Trophoblast cell (in vitro differentiated cells and primary cell): ENCODE results near the gene ZNF132.

Experiments used
- DNase-seq, 2 donors: peaks; one replicate each; pipeline ENCODE4 v3.0.0-alpha.2; 2016
- H2AFZ ChIP-seq: 2 replicates; pipeline ENCODE4 v1.6.1; 2013; ENCODE audit warnings: low read length, moderate library complexity, mild to moderate bottlenecking; ENCODE audit not compliant: insufficient read depth, poor library complexity
- H2AK5ac ChIP-seq: 2 replicates; pipeline ENCODE4 v1.6.1; 2013; ENCODE audit warnings: mild to moderate bottlenecking, low read length
- H2BK120ac ChIP-seq: 2 replicates; pipeline ENCODE4 v1.6.1; 2013; ENCODE audit warnings: low read length, mild to moderate bottlenecking, moderate library complexity; ENCODE audit not compliant: insufficient read depth, poor library complexity
- H2BK12ac ChIP-seq: 2 replicates; pipeline ENCODE4 v1.6.1; 2013; ENCODE audit warnings: mild to moderate bottlenecking, low read length, moderate library complexity
- H2BK5ac ChIP-seq: 2 replicates; pipeline ENCODE4 v1.6.1; 2013; ENCODE audit warnings: low read length, low read depth, moderate library complexity, mild to moderate bottlenecking; ENCODE audit not compliant: poor library complexity
- H3K14ac ChIP-seq: 2 replicates; pipeline ENCODE4 v1.6.1; 2013; ENCODE audit warnings: mild to moderate bottlenecking, low read length
- H3K18ac ChIP-seq: 2 replicates; pipeline ENCODE4 v1.6.1; 2013; ENCODE audit warnings: mild to moderate bottlenecking, low read length
- H3K23ac ChIP-seq: 2 replicates; pipeline ENCODE4 v1.6.1; 2013; ENCODE audit warnings: low read length
- H3K27ac ChIP-seq: 2 replicates; pipeline ENCODE4 v1.5.1; 2013; ENCODE audit warnings: low read depth, mild to moderate bottlenecking, inconsistent platforms, low read length, moderate library complexity
- H3K27me3 ChIP-seq: 2 replicates; pipeline ENCODE4 v1.6.1; 2013; ENCODE audit warnings: inconsistent platforms, mild to moderate bottlenecking, low read length, moderate library complexity; ENCODE audit not compliant: insufficient read depth
- H3K36me3 ChIP-seq, 2 experiments: 1 replicate in 1 of 2; 2 replicates in 1 of 2; pipeline ENCODE4 v1.6.1; 2013; ENCODE audit warnings: low read length in 2 of 2, mild to moderate bottlenecking in 2 of 2, moderate library complexity in 1 of 2; ENCODE audit not compliant: insufficient read depth in 2 of 2, control insufficient read depth in 1 of 2
- H3K4ac ChIP-seq: 2 replicates; pipeline ENCODE4 v1.6.1; 2013; ENCODE audit warnings: low read depth, mild to moderate bottlenecking, low read length, moderate library complexity
- H3K4me1 ChIP-seq, 2 experiments: 1 replicate in 1 of 2; 2 replicates in 1 of 2; pipeline ENCODE4 v1.6.1; 2013; ENCODE audit warnings: low read length in 2 of 2, mild to moderate bottlenecking in 2 of 2, moderate library complexity in 1 of 2; ENCODE audit not compliant: insufficient read depth in 2 of 2, control insufficient read depth in 1 of 2
- H3K4me2 ChIP-seq: 2 replicates; pipeline ENCODE4 v1.6.1; 2013; ENCODE audit warnings: inconsistent platforms, mild to moderate bottlenecking, low read length, moderate library complexity
- H3K4me3 ChIP-seq: 2 replicates; pipeline ENCODE4 v1.5.1; 2013; ENCODE audit warnings: mild to moderate bottlenecking, low read depth, low read length, inconsistent platforms
- H3K79me1 ChIP-seq: one replicate; pipeline ENCODE4 v1.6.1; 2013; ENCODE audit warnings: low read length
- H3K79me2 ChIP-seq: 2 replicates; pipeline ENCODE4 v1.6.1; 2013; ENCODE audit warnings: low read length, mild to moderate bottlenecking; ENCODE audit not compliant: control insufficient read depth, insufficient read depth, poor library complexity
- H3K9ac ChIP-seq: 2 replicates; pipeline ENCODE4 v1.6.1; 2013; ENCODE audit warnings: mild to moderate bottlenecking, low read length
- H3K9me3 ChIP-seq: 2 replicates; pipeline ENCODE4 v1.6.1; 2013; ENCODE audit warnings: low read depth, mild to moderate bottlenecking, control low read depth, inconsistent platforms, low read length; ENCODE audit not compliant: insufficient read depth
- H4K12ac ChIP-seq: 2 replicates; pipeline ENCODE4 v1.6.1; 2013; ENCODE audit warnings: low read depth, mild to moderate bottlenecking, low read length, moderate library complexity
- H4K8ac ChIP-seq: 2 replicates; pipeline ENCODE4 v1.6.1; 2013; ENCODE audit warnings: low read depth, mild to moderate bottlenecking, low read length, moderate library complexity
- H4K91ac ChIP-seq: one replicate; pipeline ENCODE4 v1.6.1; 2013; ENCODE audit warnings: low read depth, mild to moderate bottlenecking, low read length, moderate library complexity
- WGBS: extraction: QIAGEN DNeasy Blood & Tissue Kit; methylation state at CpG from one replicate; pipeline ENCODE4 v1.1.7; 2013; ENCODE audit warnings: missing lambda C conversion rate; ENCODE audit not compliant: insufficient read length, insufficient coverage; ENCODE audit errors: extremely low coverage; 5-methylcytosine and 5-hydroxymethylcytosine counted together

The ZNF132 gene

DNA sequence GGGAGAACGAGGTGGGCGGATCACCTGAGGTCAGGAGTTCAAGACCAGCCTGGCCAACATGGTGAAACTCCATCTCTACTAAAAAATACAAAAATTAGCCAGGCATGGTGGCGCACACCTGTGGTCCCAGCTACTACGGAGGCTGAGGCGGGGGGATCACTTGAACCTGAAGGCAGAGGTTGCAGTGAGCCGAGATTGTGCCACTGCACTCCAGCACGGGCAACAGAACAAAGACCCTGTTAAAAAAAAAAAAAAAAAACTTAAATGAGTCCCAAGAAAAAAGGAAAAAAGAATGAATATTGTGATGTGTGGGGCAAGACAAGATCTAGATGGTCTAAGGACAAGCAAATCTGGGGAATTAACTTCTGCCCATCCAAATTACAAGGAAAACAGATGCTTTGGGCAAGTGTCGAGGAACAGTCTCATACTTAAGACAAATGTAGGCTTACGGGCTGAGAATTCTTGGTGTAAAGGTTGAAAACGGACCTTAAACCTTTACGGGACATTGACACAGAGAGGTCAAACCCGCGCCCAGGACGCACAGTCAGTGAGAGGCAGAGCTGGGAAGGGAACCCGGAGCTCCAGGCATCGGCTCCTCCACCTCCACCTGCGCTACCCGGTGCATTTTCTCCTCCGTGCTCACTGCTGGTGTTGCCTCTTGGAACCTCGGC lies 26.3 kb upstream of the ZNF132 start:
- Histone ChIP-seq H3K4ac (no peak overlapping the region), H4K8ac (peak overlapping the region; percentile 50), H3K23ac (no peak overlapping the region), H3K36me3 (peaks cover 19 to 20% of the 10 kb centered on the region in 2 experiments), H3K27me3 (no peaks in the 10 kb centered on the region), H4K91ac (no peak overlapping the region), H3K79me1 (no peaks in the 10 kb centered on the region), H2BK5ac (no peak overlapping the region), H3K9me3 (no peaks in the 10 kb centered on the region), H3K9ac (peak overlapping the region; percentile 82), H3K4me1 (peaks cover 5 to 11% of the 10 kb centered on the region in 2 experiments), H2BK120ac (no peak overlapping the region), H2BK12ac (no peak overlapping the region), H3K79me2 (peaks cover 4% of the 10 kb centered on the region), H3K4me3 (peak overlapping the region; percentile 69), H4K12ac (peak overlapping the region; percentile 28), H2AFZ (peak overlapping the region; percentile 83), H3K27ac (no peak overlapping the region), H3K18ac (no peak overlapping the region), H2AK5ac (no peak overlapping the region), H3K4me2 (peak overlapping the region; percentile 96), H3K14ac (no peak overlapping the region)
- no peak for DNase-seq
- no CpG with 5 or more reads among the region's 20 CpGs for WGBS

GRCh38 chr19:58460039-58460438 lies 20.1 kb upstream of the ZNF132 start:
- Histone ChIP-seq H3K4ac (no peak overlapping the region), H3K27me3 (no peaks in the 10 kb centered on the region), H3K36me3 (peaks cover 15 to 16% of the 10 kb centered on the region in 2 experiments), H2BK5ac (no peak overlapping the region), H4K91ac (no peak overlapping the region), H2AFZ (no peak overlapping the region), H2AK5ac (no peak overlapping the region), H3K4me2 (no peak overlapping the region), H4K8ac (no peak overlapping the region), H2BK12ac (no peak overlapping the region), H3K9ac (no peak overlapping the region), H3K18ac (no peak overlapping the region), H3K79me1 (no peaks in the 10 kb centered on the region), H3K9me3 (no peaks in the 10 kb centered on the region), H3K4me3 (no peak overlapping the region), H3K79me2 (no peaks in the 10 kb centered on the region), H3K27ac (no peak overlapping the region), H3K14ac (no peak overlapping the region), H3K23ac (no peak overlapping the region), H2BK120ac (no peak overlapping the region), H3K4me1 (no peaks in the 10 kb centered on the region), H4K12ac (no peak overlapping the region)
- DNase-seq: peak in 1 of 2 donors; percentile 8
- no CpG with 5 or more reads among the region's 2 CpGs for whole genome bisulfite sequencing

DNA sequence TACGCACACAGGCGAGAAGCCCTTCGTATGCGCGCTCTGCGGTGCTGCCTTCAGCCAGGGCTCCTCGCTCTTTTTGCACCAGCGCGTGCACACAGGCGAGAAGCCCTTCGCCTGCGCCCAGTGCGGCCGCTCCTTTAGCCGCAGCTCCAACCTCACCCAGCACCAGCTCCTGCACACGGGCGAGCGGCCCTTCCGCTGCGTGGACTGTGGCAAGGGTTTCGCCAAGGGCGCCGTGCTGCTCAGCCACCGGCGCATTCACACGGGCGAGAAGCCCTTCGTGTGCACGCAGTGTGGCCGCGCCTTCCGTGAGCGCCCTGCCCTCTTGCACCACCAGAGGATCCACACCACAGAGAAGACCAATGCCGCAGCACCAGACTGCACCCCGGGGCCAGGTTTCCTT lies 16.2 kb upstream of the ZNF132 start:
- H2AFZ ChIP-seq: no peak overlapping the region
- peaks cover 2% of the 10 kb centered on the region for H3K79me2 ChIP-seq
- no peak overlapping the region for H3K27ac ChIP-seq
- no peak overlapping the region for H4K8ac ChIP-seq
- H4K12ac ChIP-seq: no peak overlapping the region
- H3K27me3 ChIP-seq: no peaks in the 10 kb centered on the region
- no peak overlapping the region for H2AK5ac ChIP-seq
- peaks cover 16 to 23% of the 10 kb centered on the region in 2 experiments for H3K36me3 ChIP-seq
- no peak overlapping the region for H3K4me2 ChIP-seq
- H2BK5ac ChIP-seq: no peak overlapping the region
- no peak overlapping the region for H3K4ac ChIP-seq
- no peak overlapping the region for H3K4me3 ChIP-seq
- H3K9ac ChIP-seq: no peak overlapping the region
- H2BK120ac ChIP-seq: no peak overlapping the region
- peaks cover 2% of the 10 kb centered on the region for H3K79me1 ChIP-seq
- no peak overlapping the region for H2BK12ac ChIP-seq
- no peak overlapping the region for H4K91ac ChIP-seq
- DNase-seq: no peak
- H3K23ac ChIP-seq: no peak overlapping the region
- H3K9me3 ChIP-seq: no peaks in the 10 kb centered on the region
- H3K18ac ChIP-seq: no peak overlapping the region
- no CpG with 5 or more reads among the region's 35 CpGs for WGBS
- H3K4me1 ChIP-seq: peaks cover under 1% of the 10 kb centered on the region in 2 experiments
- H3K14ac ChIP-seq: no peak overlapping the region

DNA sequence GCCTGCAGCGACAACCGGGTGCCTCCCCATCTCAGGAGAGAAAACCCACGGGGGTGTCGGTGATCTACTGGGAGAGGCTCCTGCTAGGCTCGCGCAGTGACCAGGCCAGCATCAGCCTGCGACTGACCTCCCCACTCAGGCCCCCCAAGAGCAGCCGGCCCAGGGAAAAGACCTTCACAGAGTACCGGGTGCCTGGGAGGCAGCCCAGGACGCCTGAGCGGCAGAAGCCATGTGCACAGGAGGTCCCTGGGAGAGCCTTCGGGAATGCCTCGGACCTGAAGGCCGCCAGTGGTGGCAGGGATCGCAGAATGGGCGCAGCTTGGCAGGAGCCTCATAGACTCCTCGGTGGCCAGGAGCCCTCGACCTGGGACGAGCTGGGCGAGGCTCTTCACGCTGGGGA lies 15.4 kb upstream of the ZNF132 start:
- Histone ChIP-seq H4K12ac (no peak overlapping the region), H3K79me1 (peaks cover 2% of the 10 kb centered on the region), H2BK5ac (no peak overlapping the region), H3K14ac (no peak overlapping the region), H3K4me2 (no peak overlapping the region), H3K23ac (no peak overlapping the region), H2AFZ (no peak overlapping the region), H4K8ac (no peak overlapping the region), H3K4me1 (peaks cover 3% of the 10 kb centered on the region in 2 experiments), H2AK5ac (no peak overlapping the region), H3K36me3 (peaks cover 16 to 23% of the 10 kb centered on the region in 2 experiments), H3K18ac (no peak overlapping the region), H4K91ac (no peak overlapping the region), H2BK120ac (no peak overlapping the region), H2BK12ac (no peak overlapping the region), H3K4me3 (no peak overlapping the region), H3K4ac (no peak overlapping the region), H3K79me2 (peaks cover 2% of the 10 kb centered on the region), H3K9me3 (no peaks in the 10 kb centered on the region), H3K27me3 (no peaks in the 10 kb centered on the region), H3K9ac (no peak overlapping the region), H3K27ac (no peak overlapping the region)
- no CpG with 5 or more reads among the region's 21 CpGs for WGBS
- no peak for DNase-seq
